GM12878 (cell line): ENCODE measurements around the gene GPC5. TPM values are rescaled to one million over a fixed set of nuclear protein-coding genes. Genes with fewer than 3 reads are reported as not detected.

ENCODE experiments used
- ATAC-seq: fragments of 200-7000 bp; cut with Tn5 transposase; 3 replicates; pipeline ENCODE4 v1.9.1; 2020; ENCODE audit warnings: mild to moderate bottlenecking, moderate library complexity
- BruUV-seq: library from RNA; stranded (reverse); fragments of 400-500 nt; replicated peaks from 2 replicates; lab custom pipeline; 2021; lab: Mats Ljungman, UMichigan
- CTCF ChIA-PET: fragments of 300-600 bp; sonication (Branson Sonifier 250); formaldehyde crosslinking; extraction: SDS; loops from one replicate; lab custom pipeline; 2021; ENCODE audit warnings: inconsistent platforms; lab: Yijun Ruan, JAX
- POLR2A ChIA-PET: fragments of 350-600 bp; formaldehyde crosslinking; extraction: SDS; loops from one replicate; lab custom pipeline; 2021; ENCODE audit warnings: inconsistent platforms; lab: Charles Lee
- RAD21 ChIA-PET: fragments of 300-600 bp; sonication (Branson Sonifier 250); formaldehyde crosslinking; loops from one replicate; lab custom pipeline; 2023; ENCODE audit warnings: antibody characterized with exemption; ENCODE audit not compliant: unreplicated experiment; lab: Charles Lee
- SMC1A ChIA-PET: fragments of 300-600 bp; sonication (Branson Sonifier 250); formaldehyde crosslinking; loops from one replicate; lab custom pipeline; 2023; ENCODE audit not compliant: unreplicated experiment, uncharacterized antibody; lab: Charles Lee
- DNase-seq: peaks from one replicate; pipeline ENCODE4 v3.0.0-alpha.2; 2011; ENCODE audit warnings: low read depth, low spot score
- FAIRE-seq: peaks from 3 replicates; lab custom pipeline; 2011; peaks lifted over from hg19 to GRCh38; lab: Jason Lieb, UNC
- H2AFZ ChIP-seq: 2 replicates; pipeline ENCODE4 v1.6.0; 2011; ENCODE audit warnings: low read depth, low read length, control low read depth; ENCODE audit not compliant: control insufficient read depth
- H3K27ac ChIP-seq: 2 replicates; pipeline ENCODE4 v1.5.1; 2011; ENCODE audit warnings: control low read depth; ENCODE audit not compliant: control insufficient read depth, insufficient read depth
- H3K27me3 ChIP-seq, 2 experiments: replicated peaks in 1 of 2; 2 replicates each; pipeline versions ENCODE4 v1.6.0 to v1.6.1; 2011; ENCODE audit warnings: low read length in 1 of 2; ENCODE audit not compliant: control insufficient read depth in 2 of 2, insufficient read depth in 2 of 2
- H3K36me3 ChIP-seq, 2 experiments: 2 replicates each; pipeline ENCODE4 v1.5.1; 2011; ENCODE audit warnings: low read length in 1 of 2; ENCODE audit not compliant: control insufficient read depth in 2 of 2, insufficient read depth in 2 of 2
- H3K4me1 ChIP-seq: 2 replicates; pipeline ENCODE4 v1.6.1; 2011; ENCODE audit warnings: mild to moderate bottlenecking, low read length, moderate library complexity, mixed read lengths; ENCODE audit not compliant: control insufficient read depth, insufficient read depth
- H3K4me2 ChIP-seq: 2 replicates; pipeline ENCODE4 v1.6.0; 2011; ENCODE audit warnings: control low read depth; ENCODE audit not compliant: control insufficient read depth, insufficient read depth
- H3K4me3 ChIP-seq: fragments of 200-600 bp; sonication (generic); 2 replicates; pipeline ENCODE4 v1.5.1; 2016
- H3K79me2 ChIP-seq: 2 replicates; pipeline ENCODE4 v1.6.0; 2011; ENCODE audit warnings: low read length; ENCODE audit not compliant: control insufficient read depth, insufficient read depth
- H3K9ac ChIP-seq: 2 replicates; pipeline ENCODE4 v1.8.0; 2011; ENCODE audit warnings: low read length, control low read depth, mixed read lengths; ENCODE audit not compliant: control insufficient read depth, insufficient read depth
- H3K9me3 ChIP-seq: replicated peaks from 3 replicates; pipeline ENCODE4 v1.5.1; 2011; ENCODE audit warnings: mild to moderate bottlenecking, low read length; ENCODE audit not compliant: control insufficient read depth, insufficient read depth
- H4K20me1 ChIP-seq: 2 replicates; pipeline ENCODE4 v1.6.0; 2011; ENCODE audit not compliant: control insufficient read depth, insufficient read depth
- CBX3 ChIP-seq: fragments of 200-600 bp; sonication (generic); IDR thresholded peaks from 2 replicates; pipeline ENCODE4 v1.6.1; 2016; ENCODE audit warnings: low read depth, borderline replicate concordance
- CREM ChIP-seq: IDR thresholded peaks from 2 replicates; pipeline ENCODE4 v1.6.1; 2014; ENCODE audit warnings: antibody characterized with exemption, low read depth
- EED ChIP-seq: sonication (generic); IDR thresholded peaks from 2 replicates; pipeline ENCODE4 v1.6.1; 2016; ENCODE audit warnings: antibody characterized with exemption, low read depth
- EP300 ChIP-seq, 2 experiments: fragments of 150-350 bp in 1 of 2; IDR thresholded peaks; 2 replicates each; pipeline ENCODE4 v1.6.1; 2011 to 2012; ENCODE audit warnings: low read depth in 2 of 2, low read length in 2 of 2, borderline replicate concordance in 1 of 2, improper control_type of control experiment in 1 of 2, inconsistent platforms in 1 of 2; ENCODE audit not compliant: control insufficient read depth in 1 of 2
- HCFC1 ChIP-seq: fragments of 150-350 bp; IDR thresholded peaks from 2 replicates; pipeline ENCODE4 v1.6.1; 2014; ENCODE audit warnings: low read length
- HSF1 ChIP-seq: fragments of 150-350 bp; IDR thresholded peaks from 2 replicates; pipeline ENCODE4 v1.6.1; 2014; ENCODE audit warnings: mild to moderate bottlenecking, low read depth, low read length
- NFIC ChIP-seq: IDR thresholded peaks from 2 replicates; pipeline ENCODE4 v1.6.1; 2012; ENCODE audit warnings: low read depth, mild to moderate bottlenecking, inconsistent platforms, low read length, moderate library complexity
- NFXL1 ChIP-seq: fragments of 450-650 bp; IDR thresholded peaks from 2 replicates; pipeline ENCODE4 v1.6.1; 2017; ENCODE audit warnings: antibody characterized with exemption, mild to moderate bottlenecking, borderline replicate concordance
- PBX3 ChIP-seq: IDR thresholded peaks from 2 replicates; pipeline ENCODE4 v1.6.1; 2011; ENCODE audit warnings: mild to moderate bottlenecking, low read depth, low read length, moderate library complexity; ENCODE audit not compliant: insufficient replicate concordance
- POLR2AphosphoS2 ChIP-seq: IDR thresholded peaks from 2 replicates; pipeline ENCODE4 v1.6.1; 2011; ENCODE audit warnings: low read depth, mild to moderate bottlenecking, low read length, improper control_type of control experiment, moderate library complexity
- POU2F2 ChIP-seq: IDR thresholded peaks from 3 replicates; pipeline ENCODE4 v1.6.1; 2011; ENCODE audit warnings: low read depth, mild to moderate bottlenecking, low read length, borderline replicate concordance
- PRDM15 ChIP-seq: fragments of 450-650 bp; formaldehyde crosslinking; IDR thresholded peaks from 2 replicates; pipeline ENCODE4 v1.4.0; 2020; ENCODE audit warnings: mild to moderate bottlenecking, moderate library complexity
- SIN3A ChIP-seq: IDR thresholded peaks from 2 replicates; pipeline ENCODE4 v1.6.1; 2012; ENCODE audit warnings: low read depth, low read length, improper control_type of control experiment
- SP1 ChIP-seq: IDR thresholded peaks from one replicate; pipeline ENCODE4 v1.6.1; 2011; ENCODE audit warnings: low read depth, low read length
- TBL1XR1 ChIP-seq: IDR thresholded peaks from 2 replicates; pipeline ENCODE4 v1.6.1; 2012; ENCODE audit warnings: low read depth, low read length, improper control_type of control experiment
- ZBTB11 ChIP-seq: fragments of 450-650 bp; formaldehyde crosslinking; IDR thresholded peaks from 2 replicates; pipeline ENCODE4 v1.5.0; 2022; ENCODE audit warnings: mild to moderate bottlenecking, missing genetic modification characterization
- WGBS: methylation state at CpG from one replicate; pipeline ENCODE4 v1.1.6; 2016; ENCODE audit warnings: low lambda C conversion rate; ENCODE audit not compliant: insufficient replicate concordance, insufficient coverage; ENCODE audit errors: missing lambda C conversion rate; 5-methylcytosine and 5-hydroxymethylcytosine counted together
- in situ Hi-C: fragments of 300-500 bp; cut with MboI; formaldehyde crosslinking; loops from 9 replicates; pipeline ENCODE4 v1.14.3; 2018; ENCODE audit warnings: mixed read lengths
- intact Hi-C: fragments of 100-400 bp; cut with micrococcal nuclease; formaldehyde crosslinking; loops from one replicate; pipeline ENCODE4 v1.14.2; 2022; ENCODE audit not compliant: unreplicated experiment
- polyA plus RNA-seq, 11 experiments: library from polyadenylated mRNA; depleted of rRNA in 4 of 11; unstranded in 6 of 11; stranded (reverse) in 5 of 11; fragments of >200 nt; fragmentation: Nextera tagmentation in 4 of 11; fragmentation: Illumina TruSeq in 1 of 11; extraction: Ambion mirVana in 4 of 11; extraction: Trizol in 1 of 11; gene quantifications; 1 replicate in 1 of 11; 2 replicates in 10 of 11; pipeline versions ENCODE4 v1.2.1 to v1.2.3, GENCODE V29; 2011 to 2016; ENCODE audit warnings: inconsistent platforms in 2 of 11, missing spikeins in 2 of 11, low read depth in 1 of 11
- total RNA-seq, 4 experiments: library from RNA; depleted of rRNA in 3 of 4; stranded (reverse); fragments of >200 nt in 3 of 4; fragmentation: Illumina TruSeq in 1 of 4; extraction: Trizol in 1 of 4; gene quantifications; 2 replicates each; pipeline versions ENCODE4 v1.2.1 to v1.2.3, GENCODE V29; 2013 to 2021

GPC5 gene
- total and polyA plus RNA-seq, 10 of the 15 experiments (the other 5 are each of a cell fraction or from before 2014, with no cell fraction given) = 0.05 to 0.87 (median 0.44) TPM; not detected in 1

GRCh38 chr13:92413452-92413851 lies 1015.0 kb downstream of the GPC5 start:
- H3K4me3 ChIP-seq = no peak overlapping the region
- H3K4me1 ChIP-seq = no peaks in the 10 kb centered on the region
- CTCF ChIA-PET = no interaction called here
- no peak for FAIRE-seq
- no TSS peak for BruUV-seq
- H3K36me3 ChIP-seq = no peaks in the 10 kb centered on the region
- no peaks in the 10 kb centered on the region for H3K79me2 ChIP-seq
- RAD21 ChIA-PET = no interaction called here
- H3K9me3 ChIP-seq = no peaks in the 10 kb centered on the region
- POLR2A ChIA-PET = no interaction called here
- ATAC-seq = no peak
- H4K20me1 ChIP-seq = no peaks in the 10 kb centered on the region
- DNase-seq = no peak
- H3K4me2 ChIP-seq = no peak overlapping the region
- H3K27ac ChIP-seq = no peak overlapping the region
- WGBS = 0% methylated on average over 3 of the region's 3 CpGs
- in situ Hi-C loops (no loop called here), intact Hi-C loops (no loop called here)
- H2AFZ ChIP-seq = no peak overlapping the region
- SMC1A ChIA-PET = no interaction called here
- no peaks in the 10 kb centered on the region for H3K27me3 ChIP-seq
- no peak overlapping the region for H3K9ac ChIP-seq
- TF ChIP-seq EP300 (IDR thresholded peaks at IDR 0.05; ENCODE audit: borderline replicate concordance in 1 of 2, control insufficient read depth in 1 of 2, low read depth in 2 of 2, low read length in 2 of 2) (no peak), POLR2AphosphoS2 (no peak), HCFC1 (no peak), HSF1 (no peak), CBX3 (no peak), ZBTB11 (CRISPR knock-in tag) (no peak), TBL1XR1 (no peak), PRDM15 (CRISPR knock-in tag) (no peak), PBX3 (no peak), EED (no peak), SIN3A (no peak), NFIC (no peak), CREM (no peak), POU2F2 (no peak), SP1 (no peak), NFXL1 (no peak)
